Esophagus squamous epithelium (tissue), 4 donors: ENCODE measurements around the gene DMRTC2.

Source experiments
- POLR2A ChIP-seq, 4 donors: fragments of 450-650 bp; IDR thresholded peaks; one replicate each; pipeline ENCODE4 v1.6.1; 2017; ENCODE audit warnings: antibody characterized with exemption in 4 of 4, mild to moderate bottlenecking in 4 of 4, moderate library complexity in 3 of 4
- TF ChIP-seq, protein P1 (sequence below), 6 experiments: fragments of 450-650 bp in 4 of 6; fragments of 200-600 bp in 2 of 6; sonication (generic) in 2 of 6; IDR thresholded peaks; one replicate each; pipeline ENCODE4 v1.5.1; 2016 to 2019; ENCODE audit warnings: antibody characterized with exemption in 6 of 6, mild to moderate bottlenecking in 4 of 6, moderate library complexity in 4 of 6

DNA sequence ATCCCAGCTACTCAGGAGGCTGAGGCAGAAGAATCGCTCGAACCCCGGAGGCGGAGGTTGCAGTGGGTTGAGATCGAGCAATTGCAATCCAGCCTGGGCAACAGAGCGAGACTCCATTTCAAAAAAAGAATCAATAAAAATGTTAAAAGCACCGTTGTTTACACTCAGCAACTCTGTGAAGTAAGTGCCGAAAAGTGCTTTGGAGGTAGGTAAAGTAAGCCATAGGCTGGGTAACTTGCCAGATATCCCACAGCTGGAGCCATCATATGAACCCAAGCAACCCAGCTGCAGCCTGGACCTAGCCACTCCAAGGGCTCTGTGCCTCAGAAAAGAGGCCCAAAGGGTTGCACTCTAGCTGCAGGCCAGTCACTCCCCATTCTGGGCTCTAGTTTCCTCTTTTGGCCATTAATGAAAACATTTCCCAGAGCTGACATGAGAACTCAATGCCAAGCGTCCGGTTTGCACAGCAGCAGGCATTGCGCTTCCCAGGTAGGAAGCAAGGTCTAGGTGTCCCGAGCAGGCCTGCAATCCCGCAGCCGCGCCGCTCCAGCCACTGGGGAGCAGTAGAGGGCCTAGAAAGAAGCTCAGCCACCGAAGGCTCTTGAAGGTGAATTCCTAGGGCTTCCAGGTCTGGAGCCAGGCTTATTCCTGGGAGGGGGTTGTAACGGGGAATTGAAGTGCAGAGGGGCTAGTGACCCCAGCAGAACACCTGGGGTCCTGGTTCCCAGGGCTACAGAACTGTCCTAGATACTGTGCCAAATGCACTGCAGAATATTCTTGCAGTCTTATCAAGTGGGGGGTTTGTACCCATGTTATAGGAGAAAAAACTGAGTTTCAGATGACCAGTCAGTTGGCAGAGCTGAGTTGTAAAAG, 28.2 kb downstream of the DMRTC2 start:
- no peak for TF ChIP-seq POLR2A (IDR thresholded peaks at IDR 0.05)
- TF ChIP-seq, protein P1, sequence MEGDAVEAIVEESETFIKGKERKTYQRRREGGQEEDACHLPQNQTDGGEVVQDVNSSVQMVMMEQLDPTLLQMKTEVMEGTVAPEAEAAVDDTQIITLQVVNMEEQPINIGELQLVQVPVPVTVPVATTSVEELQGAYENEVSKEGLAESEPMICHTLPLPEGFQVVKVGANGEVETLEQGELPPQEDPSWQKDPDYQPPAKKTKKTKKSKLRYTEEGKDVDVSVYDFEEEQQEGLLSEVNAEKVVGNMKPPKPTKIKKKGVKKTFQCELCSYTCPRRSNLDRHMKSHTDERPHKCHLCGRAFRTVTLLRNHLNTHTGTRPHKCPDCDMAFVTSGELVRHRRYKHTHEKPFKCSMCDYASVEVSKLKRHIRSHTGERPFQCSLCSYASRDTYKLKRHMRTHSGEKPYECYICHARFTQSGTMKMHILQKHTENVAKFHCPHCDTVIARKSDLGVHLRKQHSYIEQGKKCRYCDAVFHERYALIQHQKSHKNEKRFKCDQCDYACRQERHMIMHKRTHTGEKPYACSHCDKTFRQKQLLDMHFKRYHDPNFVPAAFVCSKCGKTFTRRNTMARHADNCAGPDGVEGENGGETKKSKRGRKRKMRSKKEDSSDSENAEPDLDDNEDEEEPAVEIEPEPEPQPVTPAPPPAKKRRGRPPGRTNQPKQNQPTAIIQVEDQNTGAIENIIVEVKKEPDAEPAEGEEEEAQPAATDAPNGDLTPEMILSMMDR (IDR thresholded peaks at IDR 0.05) = peak; percentile 39 to 74 (median 68)
